GM18511 (cell line): Measurements from ENCODE around the gene FKRP.
"Not testable (repeated sequence)": the region's sequence is repeated elsewhere in the genome, so short reads cannot be mapped to it uniquely, and the experiment has no call there.

Experiments used
- ATAC-seq: cut with Tn5 transposase; IDR thresholded peaks from one replicate; pipeline ENCODE4 v1.9.1; 2021; ENCODE audit warnings: mild to moderate bottlenecking, moderate library complexity; ENCODE audit not compliant: unreplicated experiment

Gene FKRP

DNA sequence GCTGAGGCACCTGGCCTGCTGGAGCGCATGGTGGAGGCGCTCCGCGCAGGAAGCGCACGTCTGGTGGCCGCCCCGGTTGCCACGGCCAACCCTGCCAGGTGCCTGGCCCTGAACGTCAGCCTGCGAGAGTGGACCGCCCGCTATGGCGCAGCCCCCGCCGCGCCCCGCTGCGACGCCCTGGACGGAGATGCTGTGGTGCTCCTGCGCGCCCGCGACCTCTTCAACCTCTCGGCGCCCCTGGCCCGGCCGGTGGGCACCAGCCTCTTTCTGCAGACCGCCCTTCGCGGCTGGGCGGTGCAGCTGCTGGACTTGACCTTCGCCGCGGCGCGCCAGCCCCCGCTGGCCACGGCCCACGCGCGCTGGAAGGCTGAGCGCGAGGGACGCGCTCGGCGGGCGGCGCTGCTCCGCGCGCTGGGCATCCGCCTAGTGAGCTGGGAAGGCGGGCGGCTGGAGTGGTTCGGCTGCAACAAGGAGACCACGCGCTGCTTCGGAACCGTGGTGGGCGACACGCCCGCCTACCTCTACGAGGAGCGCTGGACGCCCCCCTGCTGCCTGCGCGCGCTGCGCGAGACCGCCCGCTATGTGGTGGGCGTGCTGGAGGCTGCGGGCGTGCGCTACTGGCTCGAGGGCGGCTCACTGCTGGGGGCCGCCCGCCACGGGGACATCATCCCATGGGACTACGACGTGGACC lies 10.1 kb downstream of the FKRP start:
- ATAC-seq, result no peak

DNA sequence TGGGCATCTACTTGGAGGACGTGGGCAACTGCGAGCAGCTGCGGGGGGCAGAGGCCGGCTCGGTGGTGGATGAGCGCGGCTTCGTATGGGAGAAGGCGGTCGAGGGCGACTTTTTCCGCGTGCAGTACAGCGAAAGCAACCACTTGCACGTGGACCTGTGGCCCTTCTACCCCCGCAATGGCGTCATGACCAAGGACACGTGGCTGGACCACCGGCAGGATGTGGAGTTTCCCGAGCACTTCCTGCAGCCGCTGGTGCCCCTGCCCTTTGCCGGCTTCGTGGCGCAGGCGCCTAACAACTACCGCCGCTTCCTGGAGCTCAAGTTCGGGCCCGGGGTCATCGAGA lies 10.7 kb downstream of the FKRP start:
- no peak for ATAC-seq

DNA sequence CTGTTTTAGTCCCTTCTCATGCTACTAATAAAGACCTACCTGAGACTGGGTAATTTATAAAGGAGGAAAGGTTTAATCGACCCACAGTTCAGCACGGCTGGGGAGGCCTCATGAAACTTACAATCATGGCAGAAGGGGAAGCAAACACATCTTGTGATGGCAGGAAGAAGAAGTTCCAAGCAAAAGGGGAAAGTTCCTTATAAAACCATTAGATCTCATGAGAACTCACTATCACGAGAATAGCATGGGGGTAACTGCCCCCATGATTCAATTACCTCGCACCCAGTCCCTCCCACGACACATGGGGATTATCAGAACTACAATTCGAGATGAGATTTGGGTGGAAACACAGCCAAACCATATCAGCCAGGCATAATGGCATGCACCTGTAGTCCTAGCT lies 13.3 kb downstream of the FKRP start:
- ATAC-seq, result no peak

DNA sequence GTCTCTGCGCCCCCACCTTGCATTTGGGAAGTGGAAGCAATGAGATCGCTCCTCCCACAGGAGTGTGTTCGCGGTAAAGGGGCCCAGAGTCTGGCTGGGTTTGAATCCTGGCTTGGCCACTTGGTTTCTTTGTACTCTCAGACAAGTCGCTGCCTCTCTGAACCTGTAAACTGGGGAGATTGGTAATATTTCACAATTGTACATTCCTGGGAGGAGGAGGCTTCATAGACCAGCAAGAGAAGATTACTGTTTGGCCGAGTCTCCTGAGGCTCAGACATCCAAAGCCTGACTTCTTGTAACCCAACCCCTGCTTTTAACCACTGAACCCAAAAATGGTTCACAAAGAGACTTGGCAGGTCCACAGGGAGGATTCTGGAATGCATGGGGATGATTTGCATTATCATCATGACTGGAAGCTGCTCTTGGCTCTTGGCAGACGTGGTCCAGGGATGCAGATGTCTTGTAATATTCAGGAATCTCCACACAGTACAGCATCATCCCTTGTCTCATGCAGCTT lies 14.0 kb downstream of the FKRP start:
- ATAC-seq, result no peak

DNA sequence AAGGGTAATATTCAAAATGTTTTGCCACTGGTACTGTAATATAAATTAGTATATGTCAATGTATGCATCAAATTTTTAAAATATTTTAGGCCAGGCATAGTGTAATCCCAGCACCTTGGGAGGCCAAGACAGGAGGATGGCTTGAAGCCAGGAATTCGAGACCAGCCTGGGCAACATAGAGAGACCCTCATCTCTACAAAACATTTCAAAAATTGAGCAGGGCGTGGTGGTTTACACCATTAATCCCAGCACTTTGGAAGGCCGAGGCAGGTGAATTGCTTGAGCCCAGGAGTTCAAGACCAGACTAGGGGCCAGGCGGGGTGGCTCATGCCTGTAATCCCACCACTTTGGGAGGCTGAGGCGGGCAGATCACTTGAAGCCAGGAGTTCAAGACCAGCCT lies 14.5 kb downstream of the FKRP start:
- ATAC-seq, result no peak

DNA sequence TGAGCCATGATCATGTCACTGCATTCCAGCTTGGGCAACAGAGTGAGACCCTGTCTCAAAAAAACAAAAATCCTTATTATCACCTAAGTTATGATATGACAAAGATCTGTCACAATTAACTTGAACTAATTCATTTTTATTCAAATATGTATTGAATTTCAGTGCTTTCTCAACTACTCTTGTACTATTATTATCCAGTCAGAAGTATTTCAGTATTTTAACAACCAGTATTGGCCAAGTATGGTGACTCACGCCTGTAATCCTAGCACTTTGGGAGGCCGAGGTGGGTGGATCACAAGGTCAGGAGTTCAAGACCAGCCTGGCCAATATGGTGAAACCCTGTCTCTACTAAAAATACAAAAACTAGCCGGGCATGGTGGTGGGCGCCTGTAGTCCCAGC lies 15.0 kb downstream of the FKRP start:
- ATAC-seq, result not testable (repeated sequence)

DNA sequence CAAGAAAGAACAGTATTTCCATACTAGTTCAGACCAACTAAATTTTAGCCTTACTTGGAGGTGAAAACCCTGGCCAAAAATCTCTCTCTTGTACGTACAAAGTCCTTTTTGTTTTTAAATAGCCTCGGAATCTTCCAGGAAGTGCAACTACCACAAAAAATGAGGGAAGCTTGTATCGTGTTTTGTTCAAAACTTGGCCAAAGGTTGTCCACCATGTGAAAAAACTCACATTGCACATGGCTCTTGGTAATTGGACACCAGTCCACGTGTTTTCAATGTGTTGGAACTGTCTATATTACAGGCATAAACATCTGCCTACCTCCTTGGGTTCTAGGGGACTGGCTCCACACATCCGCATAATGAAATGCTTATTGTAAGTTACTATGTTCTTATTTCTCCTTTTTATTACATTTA lies 15.6 kb downstream of the FKRP start:
- ATAC-seq, result no peak

DNA sequence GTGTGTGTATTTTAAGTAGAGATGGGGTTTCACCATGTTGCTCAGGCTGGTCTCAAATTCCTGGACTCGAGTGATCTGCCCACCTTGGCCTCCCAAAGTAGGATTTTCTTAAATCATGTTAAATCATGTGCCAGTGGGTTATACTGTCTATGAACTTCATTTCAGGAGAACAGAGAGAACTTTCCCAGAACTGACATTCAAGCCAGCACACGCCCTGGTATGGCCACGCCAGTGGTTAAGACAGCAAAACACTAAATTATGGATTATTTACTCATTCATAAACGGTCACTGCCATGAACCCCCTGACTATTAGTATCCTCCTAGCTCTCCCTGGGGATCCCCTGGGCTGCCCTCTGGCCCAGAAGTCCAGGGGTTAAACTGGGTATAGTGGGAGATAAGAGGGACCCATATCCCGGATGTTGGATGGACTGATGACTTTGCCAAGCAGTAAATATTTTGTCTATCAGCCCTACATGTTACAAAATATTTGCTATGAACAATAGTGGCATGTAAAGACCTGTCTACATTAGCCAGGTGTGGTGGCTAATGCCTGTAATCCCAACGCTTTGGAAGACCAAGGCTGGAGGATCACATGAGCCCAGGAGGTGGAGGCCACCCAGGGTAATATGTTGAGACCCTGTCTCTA lies 16.5 kb downstream of the FKRP start:
- ATAC-seq, result no peak

DNA sequence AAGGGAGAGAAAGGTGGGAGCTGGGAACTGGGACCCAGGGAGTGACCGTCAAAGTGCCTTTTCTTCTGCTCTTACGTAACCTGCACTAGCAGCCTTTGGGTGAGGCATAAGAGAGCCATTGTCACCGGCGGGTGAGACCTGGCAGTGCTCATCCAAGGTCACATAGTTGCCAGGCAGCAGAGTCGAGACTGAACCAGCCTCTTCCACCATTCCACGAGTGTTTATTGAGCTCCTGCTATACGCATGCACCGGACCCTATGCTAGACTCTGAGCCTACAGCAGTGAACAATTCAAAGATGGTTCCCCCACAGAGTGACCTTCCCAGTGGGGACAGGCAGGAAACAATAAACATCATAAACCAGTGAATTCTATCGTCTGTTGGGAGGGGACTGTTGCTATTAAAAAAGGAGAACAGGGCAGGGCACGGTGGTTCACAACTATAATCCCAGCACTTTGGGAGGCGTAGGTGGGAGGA lies 19.0 kb downstream of the FKRP start:
- no peak for ATAC-seq

DNA sequence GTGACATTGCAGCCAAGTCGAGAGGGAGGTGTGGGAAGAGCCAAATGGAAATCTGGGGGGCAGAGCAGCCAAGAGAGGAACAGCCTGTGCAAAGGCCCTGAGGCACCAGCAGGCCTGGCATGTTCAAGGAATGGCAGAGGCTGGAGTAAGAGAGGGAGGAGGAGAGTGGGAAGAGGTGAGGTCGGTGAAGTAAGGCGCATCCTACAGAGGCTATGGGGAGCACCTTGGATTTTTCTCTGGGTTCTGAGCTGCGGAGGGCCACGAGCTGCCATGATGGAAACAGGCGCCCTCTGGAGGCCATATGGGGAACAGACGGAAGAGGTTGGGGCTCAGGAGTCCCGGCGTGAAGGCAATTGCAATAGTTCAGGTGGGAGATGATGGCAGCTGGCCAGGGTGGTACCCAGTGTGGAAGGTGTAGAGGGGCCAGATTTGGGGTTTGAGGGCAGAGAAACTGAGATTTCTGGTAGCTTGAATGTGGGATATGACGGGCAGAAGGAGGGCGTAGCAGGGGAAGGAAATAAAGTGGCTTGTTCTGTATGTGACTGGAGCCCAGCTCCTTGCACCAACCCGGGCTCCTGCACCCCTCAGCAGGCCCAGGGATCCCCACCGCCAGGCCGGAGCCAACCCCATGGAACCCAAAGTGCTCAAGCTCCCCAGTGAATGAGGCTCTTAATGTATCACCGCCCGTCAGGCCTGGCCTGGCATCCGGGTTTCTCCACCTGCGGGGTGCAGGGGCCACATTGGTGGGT lies 20.9 kb downstream of the FKRP start:
- ATAC-seq, result no peak

DNA sequence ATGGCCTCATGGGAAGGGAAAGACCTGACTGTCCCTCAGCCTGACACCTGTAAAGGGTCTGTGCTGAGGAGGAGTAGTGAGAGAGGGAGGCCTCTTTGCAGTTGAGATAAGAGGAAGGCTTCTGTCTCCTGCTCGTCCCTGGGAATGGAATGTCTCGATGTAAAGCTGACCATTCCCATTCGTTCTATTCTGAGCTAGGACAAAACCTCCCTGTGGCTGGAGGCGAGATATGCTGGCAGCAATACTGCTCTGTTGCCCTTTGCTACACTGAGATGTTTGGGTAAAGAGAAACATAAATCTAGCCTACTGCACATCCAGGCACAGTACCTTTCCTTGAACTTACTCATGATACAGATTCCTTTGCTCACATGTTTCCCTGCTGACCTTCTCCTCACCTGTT lies 22.9 kb downstream of the FKRP start:
- ATAC-seq, result not testable (repeated sequence)

DNA sequence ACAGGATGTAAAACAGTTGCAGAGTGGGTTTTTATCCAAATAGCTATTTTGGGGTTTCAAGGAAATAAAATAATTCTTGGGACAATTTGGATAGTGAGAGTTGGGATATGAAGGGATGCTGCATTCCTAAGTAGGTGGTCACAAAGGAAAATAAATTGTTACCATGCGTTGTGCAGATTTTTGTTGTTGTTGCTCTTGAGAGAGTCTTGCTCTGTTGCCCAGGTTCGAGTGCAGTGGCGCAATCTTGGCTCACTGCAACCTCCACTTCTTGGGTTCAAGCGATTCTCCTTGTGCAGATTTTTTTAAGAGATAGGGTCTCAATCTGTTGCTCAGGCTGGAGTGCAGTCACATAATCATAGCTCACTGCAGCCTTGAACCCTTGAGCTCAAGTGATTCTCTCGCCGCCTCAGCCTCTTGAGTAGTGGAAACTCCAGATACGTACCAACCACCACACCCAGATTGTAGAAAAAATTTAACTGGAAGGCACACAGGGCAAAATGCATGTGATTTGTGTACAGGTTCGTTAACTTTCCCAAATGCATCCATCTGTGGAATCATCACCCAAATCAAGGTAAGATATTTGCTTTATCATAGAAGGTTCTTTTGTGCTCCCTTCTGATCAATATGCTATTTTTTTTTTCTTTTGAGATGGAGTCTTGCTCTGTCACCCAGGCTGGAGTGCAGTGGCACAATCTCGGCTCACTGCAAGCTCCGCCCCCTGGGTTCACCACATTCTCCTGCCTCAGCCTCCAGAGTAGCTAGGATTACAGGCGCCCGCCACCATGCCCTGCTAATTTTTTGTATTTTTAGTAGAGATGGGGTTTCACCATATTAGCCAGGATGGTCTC lies 26.5 kb downstream of the FKRP start:
- ATAC-seq, result no peak

DNA sequence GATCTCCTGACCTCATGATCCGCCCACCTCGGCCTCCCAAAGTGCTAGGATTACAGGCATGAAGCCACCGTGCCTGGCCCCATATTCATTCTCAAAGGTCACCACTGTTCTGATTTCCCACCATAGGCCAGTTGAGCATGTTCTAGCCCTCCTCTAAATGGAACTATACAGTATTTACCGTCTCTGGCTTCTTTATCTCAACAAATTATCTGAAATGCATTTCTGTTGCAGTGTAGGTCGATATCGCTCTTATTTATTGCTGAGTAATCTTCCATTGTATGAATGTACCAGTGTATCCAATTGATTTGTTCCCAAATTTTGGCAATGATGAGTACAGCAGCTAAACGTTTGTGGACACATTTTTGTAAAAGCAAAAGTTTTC lies 27.2 kb downstream of the FKRP start:
- no peak for ATAC-seq

DNA sequence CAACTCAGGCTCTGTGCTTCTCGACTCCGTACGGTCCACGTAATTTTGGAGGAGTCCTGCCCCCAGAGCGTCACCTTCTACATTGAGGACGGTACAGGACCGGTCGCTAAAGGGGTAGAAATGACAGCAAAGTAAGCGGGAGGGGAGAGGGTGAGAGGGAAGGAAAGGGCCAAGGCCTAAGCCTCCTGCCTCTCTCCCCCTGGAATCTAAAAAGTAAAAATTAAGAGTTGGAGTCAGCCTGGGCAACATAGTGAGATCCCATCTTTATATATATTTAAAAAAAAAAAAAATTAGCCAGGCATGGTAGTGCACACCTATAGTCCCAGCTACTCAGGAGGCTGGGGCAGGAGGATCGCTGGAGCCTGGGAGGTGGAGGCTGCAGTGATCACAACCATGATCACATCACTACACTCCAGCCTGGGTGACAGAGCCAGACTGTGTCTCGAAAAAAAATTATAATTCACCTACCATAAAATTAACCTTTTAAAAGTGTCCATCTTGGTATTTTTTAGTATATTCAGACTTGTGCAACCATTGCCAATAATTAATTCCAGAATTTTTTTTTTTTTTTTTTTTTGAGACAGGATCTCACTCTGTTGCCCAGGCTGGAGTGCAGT lies 29.9 kb downstream of the FKRP start:
- ATAC-seq, result no peak

DNA sequence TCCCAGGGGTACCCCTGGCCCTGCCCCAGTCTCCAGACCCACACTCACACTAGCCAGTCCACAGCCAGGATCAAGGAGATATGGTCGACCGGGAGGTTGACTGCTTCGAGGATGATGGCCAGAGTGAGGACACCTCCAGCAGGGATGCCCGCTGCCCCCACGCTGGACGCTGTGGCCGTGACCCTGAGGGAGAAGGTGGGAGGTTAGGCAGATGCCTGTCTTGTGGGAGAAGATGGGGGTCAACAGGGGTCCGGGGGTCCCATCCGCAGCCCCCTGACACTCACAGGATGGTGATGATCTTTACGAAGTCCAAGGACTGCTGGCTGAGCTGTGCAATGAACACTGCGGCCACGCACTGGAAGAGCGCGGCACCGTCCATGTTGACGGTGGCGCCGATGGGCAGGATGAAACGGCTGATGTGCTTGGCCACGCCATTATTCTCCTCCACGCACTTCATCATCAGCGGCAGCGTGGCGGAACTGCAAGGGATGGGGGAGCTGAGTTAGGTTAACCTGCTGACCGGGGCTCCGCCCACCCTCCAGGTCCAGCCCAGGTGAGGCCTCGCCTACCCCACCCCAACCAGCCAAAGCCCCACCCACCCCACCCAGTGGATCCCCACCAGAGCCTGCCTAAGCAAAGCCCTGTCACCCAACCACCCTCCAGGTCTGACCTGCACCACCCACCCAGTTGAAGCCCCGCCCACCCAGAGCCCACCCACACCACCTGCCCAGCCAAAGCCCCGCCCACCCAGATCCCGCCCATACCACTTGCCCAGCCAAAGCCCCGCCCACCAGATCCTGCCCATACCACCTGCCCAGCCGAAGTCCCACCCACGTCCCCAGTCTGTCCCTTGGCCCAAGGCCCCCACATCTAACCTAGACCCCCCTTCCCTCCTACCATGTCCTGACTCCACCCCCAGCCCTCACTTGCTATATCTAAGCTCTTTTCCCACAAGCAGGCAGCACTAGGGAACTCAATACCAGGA lies 31.4 kb downstream of the FKRP start:
- ATAC-seq, result no peak

DNA sequence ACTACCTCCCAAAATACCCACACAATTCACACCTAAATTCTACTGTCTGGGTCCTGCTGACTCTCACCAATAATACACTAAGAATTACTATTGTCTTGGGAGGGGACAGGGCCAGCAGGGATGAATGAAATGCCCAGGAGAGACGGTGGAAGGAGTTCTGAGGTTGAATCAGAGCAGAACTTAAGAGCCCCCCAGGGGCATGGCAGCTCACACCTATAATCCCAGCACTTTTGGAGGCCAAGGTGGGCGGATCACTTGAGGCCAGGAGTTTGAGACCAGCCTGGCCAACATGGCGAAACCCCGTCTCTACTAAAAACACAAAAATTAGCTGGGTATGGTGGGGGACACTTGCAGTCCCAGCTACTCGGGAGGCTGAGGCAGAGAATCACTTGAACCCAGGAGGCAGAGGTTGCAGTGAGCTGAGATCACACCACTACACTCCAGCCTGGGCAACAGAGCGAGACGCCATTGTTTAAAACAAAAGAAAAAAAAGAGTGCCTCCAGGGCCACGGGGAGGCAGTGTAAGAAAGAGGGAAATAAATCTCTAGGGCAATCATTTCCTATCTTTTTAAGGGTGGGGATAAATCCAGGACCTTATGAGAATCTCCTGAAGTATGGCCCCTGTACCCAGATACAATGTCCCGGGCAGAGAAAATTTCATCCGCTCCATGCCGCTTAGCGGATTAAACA lies 32.2 kb downstream of the FKRP start:
- ATAC-seq, result not testable (repeated sequence)

DNA sequence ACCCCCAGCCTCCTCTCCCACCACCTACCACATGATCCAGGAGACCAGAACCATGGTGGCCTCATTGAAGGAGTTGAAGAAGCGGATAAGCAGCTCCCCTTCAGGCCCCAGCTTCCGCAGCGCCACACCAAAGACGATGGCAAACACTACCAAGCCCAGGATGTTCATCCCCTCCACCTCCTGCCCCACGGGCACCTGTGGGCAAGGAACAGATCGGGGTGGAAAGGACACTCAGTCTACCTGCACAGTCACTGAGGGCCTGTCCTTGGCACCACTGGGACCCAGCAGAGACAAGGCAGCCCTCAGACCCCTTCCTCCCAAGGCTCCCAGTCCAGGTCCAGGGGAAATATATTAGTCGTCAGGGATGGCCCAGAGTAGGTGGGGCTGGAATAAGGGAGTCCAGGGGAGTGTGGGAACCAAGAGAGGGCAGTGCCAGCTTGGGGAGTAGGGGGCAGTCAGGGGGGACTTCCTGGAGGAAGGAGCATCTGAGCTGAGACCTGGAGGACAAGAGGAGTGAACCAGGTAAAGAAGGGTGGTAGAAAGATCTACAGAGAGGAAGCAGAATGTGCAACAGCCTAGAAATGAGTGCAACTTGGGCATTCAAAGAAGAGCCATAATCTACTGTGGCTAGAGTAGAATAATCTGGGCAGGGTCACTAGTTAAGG lies 36.6 kb downstream of the FKRP start:
- no peak for ATAC-seq

DNA sequence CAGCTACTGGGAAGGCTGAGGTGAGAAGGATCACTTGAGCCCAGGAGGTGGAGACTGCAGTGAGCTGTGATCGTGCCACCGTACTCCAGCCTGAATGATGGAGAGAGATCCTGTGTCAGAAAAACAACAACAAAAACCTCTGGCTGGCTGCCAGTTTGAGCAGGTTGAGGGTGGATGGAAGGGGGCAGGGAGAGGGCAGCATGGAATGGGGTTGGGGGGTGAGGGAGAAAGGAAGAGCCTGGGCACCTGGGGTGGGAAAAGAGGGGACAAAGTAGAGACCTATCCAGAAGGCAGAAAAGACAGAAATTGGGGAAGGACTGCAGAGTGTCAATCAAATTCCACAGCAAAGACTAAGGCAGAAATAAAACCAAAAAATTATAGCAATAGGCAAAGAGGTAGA lies 37.8 kb downstream of the FKRP start:
- ATAC-seq, result no peak
